Smooth muscle cell (in vitro differentiated cells): ENCODE data around the gene SRPK3. TPM values are rescaled to one million over a fixed set of nuclear protein-coding genes. Genes with fewer than 3 reads are reported as not detected.

ENCODE experiments used
- DNase-seq: peaks from one replicate; lab custom pipeline; 2025; ENCODE audit not compliant: unreplicated experiment; lab: John Stamatoyannopoulos, UW
- H2AFZ ChIP-seq: fragments of 200-600 bp; sonication (generic); 2 replicates; pipeline ENCODE4 v1.6.0; 2016; ENCODE audit warnings: antibody characterized with exemption, low read depth, mild to moderate bottlenecking
- H3F3A ChIP-seq: fragments of 200-600 bp; sonication (generic); 2 replicates; pipeline ENCODE4 v1.6.0; 2017; ENCODE audit warnings: antibody characterized with exemption, low read depth
- H3K27ac ChIP-seq: fragments of 200-600 bp; sonication (generic); 2 replicates; pipeline ENCODE4 v1.5.1; 2016; ENCODE audit warnings: low read depth, mild to moderate bottlenecking
- H3K27me3 ChIP-seq: fragments of 200-600 bp; sonication (generic); 2 replicates; pipeline ENCODE4 v1.6.1; 2016; ENCODE audit warnings: low read depth, mild to moderate bottlenecking
- H3K36me3 ChIP-seq: fragments of 200-600 bp; sonication (generic); 2 replicates; pipeline ENCODE4 v1.5.1; 2016; ENCODE audit warnings: low read depth
- H3K4me1 ChIP-seq: fragments of 200-600 bp; sonication (generic); 2 replicates; pipeline ENCODE4 v1.5.1; 2016; ENCODE audit warnings: low read depth
- H3K4me2 ChIP-seq: fragments of 200-600 bp; sonication (generic); 2 replicates; pipeline ENCODE4 v1.6.0; 2016; ENCODE audit warnings: mild to moderate bottlenecking
- H3K4me3 ChIP-seq: fragments of 200-600 bp; sonication (generic); 2 replicates; pipeline ENCODE4 v1.5.1; 2016; ENCODE audit warnings: mild to moderate bottlenecking
- H3K79me2 ChIP-seq: fragments of 200-600 bp; sonication (generic); 2 replicates; pipeline ENCODE4 v1.6.0; 2016; ENCODE audit warnings: low read depth, mild to moderate bottlenecking
- H3K9ac ChIP-seq: fragments of 200-600 bp; sonication (generic); 2 replicates; pipeline ENCODE4 v1.6.0; 2016; ENCODE audit warnings: low read depth
- H3K9me3 ChIP-seq: fragments of 200-600 bp; sonication (generic); replicated peaks from 2 replicates; pipeline ENCODE4 v1.5.1; 2016; ENCODE audit warnings: low read depth
- H4K20me1 ChIP-seq: fragments of 200-600 bp; sonication (generic); 2 replicates; pipeline ENCODE4 v1.6.0; 2016; ENCODE audit warnings: low read depth
- WGBS: methylation state at CpG from one replicate; pipeline ENCODE4 v1.1.7; 2016; ENCODE audit warnings: low lambda C conversion rate; 5-methylcytosine and 5-hydroxymethylcytosine counted together
- polyA plus RNA-seq: library from polyadenylated mRNA; unstranded; fragments of >200 nt; fragmentation: Nextera tagmentation; extraction: Ambion mirVana; gene quantifications from 2 replicates; pipeline ENCODE4 v1.2.1, GENCODE V29; 2016
- total RNA-seq: library from RNA; depleted of rRNA; stranded (reverse); fragments of >200 nt; gene quantifications from 2 replicates; pipeline ENCODE4 v1.2.3, GENCODE V29; 2014
- TF ChIP-seq, protein P1 (sequence below): fragments of 200-600 bp; sonication (generic); IDR thresholded peaks from 2 replicates; pipeline ENCODE4 v1.5.1; 2017; ENCODE audit warnings: borderline replicate concordance, mild to moderate bottlenecking, antibody characterized with exemption; ENCODE audit not compliant: insufficient read depth, poor library complexity, severe bottlenecking

Gene SRPK3
- total and polyA plus RNA-seq, 2 experiments from 2014 or later: 0.05 TPM; not detected in 1

DNA sequence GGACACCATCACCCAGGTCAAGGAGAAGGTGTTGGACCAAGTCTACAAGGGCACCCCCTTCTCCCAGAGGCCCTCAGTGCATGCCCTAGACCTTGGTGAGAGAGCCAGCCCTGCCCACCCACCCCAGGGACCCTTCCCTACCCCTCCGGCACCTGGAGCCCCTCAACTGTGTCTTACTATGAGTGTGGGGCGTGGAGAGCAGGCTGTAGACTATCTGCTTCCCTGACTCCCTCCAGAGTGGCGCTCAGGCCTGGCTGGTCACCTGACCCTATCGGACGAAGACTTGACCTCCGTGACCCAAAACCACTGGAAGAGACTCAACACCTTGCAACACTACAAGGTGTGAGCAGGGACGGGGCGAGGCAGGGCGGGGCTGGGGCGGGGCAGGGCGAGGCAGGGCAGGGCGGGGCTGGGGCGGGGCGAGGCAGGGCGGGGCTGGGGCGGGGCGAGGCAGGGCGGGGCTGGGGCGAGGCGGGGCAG is 4.7 kb upstream of the SRPK3 start:
- no peaks in the 10 kb centered on the region for H3K27me3 ChIP-seq
- H3K9ac ChIP-seq: no peak overlapping the region
- no peak overlapping the region for H3K27ac ChIP-seq
- TF ChIP-seq, protein P1, sequence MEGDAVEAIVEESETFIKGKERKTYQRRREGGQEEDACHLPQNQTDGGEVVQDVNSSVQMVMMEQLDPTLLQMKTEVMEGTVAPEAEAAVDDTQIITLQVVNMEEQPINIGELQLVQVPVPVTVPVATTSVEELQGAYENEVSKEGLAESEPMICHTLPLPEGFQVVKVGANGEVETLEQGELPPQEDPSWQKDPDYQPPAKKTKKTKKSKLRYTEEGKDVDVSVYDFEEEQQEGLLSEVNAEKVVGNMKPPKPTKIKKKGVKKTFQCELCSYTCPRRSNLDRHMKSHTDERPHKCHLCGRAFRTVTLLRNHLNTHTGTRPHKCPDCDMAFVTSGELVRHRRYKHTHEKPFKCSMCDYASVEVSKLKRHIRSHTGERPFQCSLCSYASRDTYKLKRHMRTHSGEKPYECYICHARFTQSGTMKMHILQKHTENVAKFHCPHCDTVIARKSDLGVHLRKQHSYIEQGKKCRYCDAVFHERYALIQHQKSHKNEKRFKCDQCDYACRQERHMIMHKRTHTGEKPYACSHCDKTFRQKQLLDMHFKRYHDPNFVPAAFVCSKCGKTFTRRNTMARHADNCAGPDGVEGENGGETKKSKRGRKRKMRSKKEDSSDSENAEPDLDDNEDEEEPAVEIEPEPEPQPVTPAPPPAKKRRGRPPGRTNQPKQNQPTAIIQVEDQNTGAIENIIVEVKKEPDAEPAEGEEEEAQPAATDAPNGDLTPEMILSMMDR: no peak
- H3K9me3 ChIP-seq: no peaks in the 10 kb centered on the region
- no peak overlapping the region for H3K4me3 ChIP-seq
- 90% methylated on average over 14 of the region's 20 CpGs for whole genome bisulfite sequencing
- no peaks in the 10 kb centered on the region for H3K79me2 ChIP-seq
- no peaks in the 10 kb centered on the region for H3F3A ChIP-seq
- H2AFZ ChIP-seq: no peak overlapping the region
- no peak for DNase-seq
- no peaks in the 10 kb centered on the region for H3K36me3 ChIP-seq
- H3K4me2 ChIP-seq: no peak overlapping the region
- no peaks in the 10 kb centered on the region for H4K20me1 ChIP-seq
- H3K4me1 ChIP-seq: no peaks in the 10 kb centered on the region

DNA sequence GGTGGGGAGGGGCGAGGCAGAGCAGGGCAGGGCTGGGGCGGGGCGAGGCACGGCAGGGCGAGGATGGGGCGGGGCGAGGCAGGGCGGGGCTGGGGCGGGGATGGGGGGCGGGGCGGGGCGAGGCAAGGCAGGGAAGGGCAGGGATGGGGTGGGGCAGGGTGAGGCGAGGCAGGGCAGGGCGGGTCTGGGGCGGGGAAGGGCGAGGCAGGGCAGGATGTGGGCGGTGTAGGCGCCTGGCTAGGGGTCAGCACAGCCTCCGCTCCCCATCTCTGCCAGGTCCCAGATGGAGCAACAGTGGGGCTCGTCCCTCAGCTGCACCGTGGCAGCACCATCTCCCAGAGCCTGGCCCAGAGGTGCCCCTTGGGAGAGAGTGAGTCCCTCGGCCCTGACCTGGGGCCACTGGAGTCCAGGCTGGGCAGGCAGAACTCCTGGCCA is 4.2 kb upstream of the SRPK3 start:
- WGBS: 100% methylated on average over 3 of the region's 22 CpGs
- Histone ChIP-seq H3K9me3 (no peaks in the 10 kb centered on the region), H3K4me1 (no peaks in the 10 kb centered on the region), H4K20me1 (no peaks in the 10 kb centered on the region), H3K9ac (no peak overlapping the region), H3K27me3 (no peaks in the 10 kb centered on the region), H3F3A (no peaks in the 10 kb centered on the region), H3K36me3 (no peaks in the 10 kb centered on the region), H3K4me3 (no peak overlapping the region), H3K79me2 (no peaks in the 10 kb centered on the region), H3K4me2 (no peak overlapping the region), H2AFZ (no peak overlapping the region), H3K27ac (no peak overlapping the region)
- no peak for DNase-seq
- TF ChIP-seq, protein P1: no peak

GRCh38 chrX:153777261-153778090 is 3.4 kb upstream of the SRPK3 start:
- H3K79me2 ChIP-seq: no peaks in the 10 kb centered on the region
- H4K20me1 ChIP-seq: no peaks in the 10 kb centered on the region
- TF ChIP-seq, protein P1: no peak
- no peak overlapping the region for H3K4me3 ChIP-seq
- no peak overlapping the region for H3K4me2 ChIP-seq
- H3K27me3 ChIP-seq: no peaks in the 10 kb centered on the region
- no peaks in the 10 kb centered on the region for H3F3A ChIP-seq
- no peaks in the 10 kb centered on the region for H3K4me1 ChIP-seq
- no peaks in the 10 kb centered on the region for H3K36me3 ChIP-seq
- WGBS: 93% methylated on average over 34 of the region's 34 CpGs
- H3K9me3 ChIP-seq: no peaks in the 10 kb centered on the region
- no peak overlapping the region for H3K27ac ChIP-seq
- no peak for DNase-seq
- no peak overlapping the region for H2AFZ ChIP-seq
- no peak overlapping the region for H3K9ac ChIP-seq

DNA sequence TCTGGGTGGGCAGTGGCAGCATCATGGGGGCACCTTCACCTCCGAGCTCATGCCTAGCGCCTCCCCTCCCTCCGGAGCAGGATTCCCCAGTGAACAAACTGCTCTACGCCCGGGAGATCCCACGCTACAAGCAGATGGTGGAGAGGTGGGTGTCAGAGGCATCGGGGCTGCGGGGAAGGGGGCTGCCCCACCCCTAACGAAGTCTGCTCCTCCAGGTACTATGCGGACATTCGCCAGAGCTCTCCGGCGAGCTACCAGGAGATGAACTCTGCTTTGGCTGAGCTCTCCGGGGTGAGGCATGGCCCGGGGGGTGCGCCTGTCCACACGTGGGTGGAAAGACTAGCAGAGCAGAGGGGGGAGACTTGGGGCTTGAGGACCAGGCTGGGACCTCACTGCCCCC is 2.7 kb upstream of the SRPK3 start:
- 91% methylated on average over 17 of the region's 17 CpGs for WGBS
- H3K4me3 ChIP-seq: no peak overlapping the region
- no peaks in the 10 kb centered on the region for H3K9me3 ChIP-seq
- no peak for DNase-seq
- no peak overlapping the region for H2AFZ ChIP-seq
- no peak overlapping the region for H3K9ac ChIP-seq
- no peaks in the 10 kb centered on the region for H3F3A ChIP-seq
- no peak overlapping the region for H3K27ac ChIP-seq
- H3K36me3 ChIP-seq: no peaks in the 10 kb centered on the region
- TF ChIP-seq, protein P1: no peak
- no peaks in the 10 kb centered on the region for H4K20me1 ChIP-seq
- H3K27me3 ChIP-seq: no peaks in the 10 kb centered on the region
- no peak overlapping the region for H3K4me2 ChIP-seq
- no peaks in the 10 kb centered on the region for H3K4me1 ChIP-seq
- H3K79me2 ChIP-seq: no peaks in the 10 kb centered on the region
